ENCODE measurements around the gene GSE1. TPM values are rescaled to one million over a fixed set of nuclear protein-coding genes. Genes with fewer than 3 reads are reported as not detected.

GSE1 gene
- total RNA-seq, 4 donors from 2014 or later = 23.4 to 65.5 (median 52.5) TPM

DNA sequence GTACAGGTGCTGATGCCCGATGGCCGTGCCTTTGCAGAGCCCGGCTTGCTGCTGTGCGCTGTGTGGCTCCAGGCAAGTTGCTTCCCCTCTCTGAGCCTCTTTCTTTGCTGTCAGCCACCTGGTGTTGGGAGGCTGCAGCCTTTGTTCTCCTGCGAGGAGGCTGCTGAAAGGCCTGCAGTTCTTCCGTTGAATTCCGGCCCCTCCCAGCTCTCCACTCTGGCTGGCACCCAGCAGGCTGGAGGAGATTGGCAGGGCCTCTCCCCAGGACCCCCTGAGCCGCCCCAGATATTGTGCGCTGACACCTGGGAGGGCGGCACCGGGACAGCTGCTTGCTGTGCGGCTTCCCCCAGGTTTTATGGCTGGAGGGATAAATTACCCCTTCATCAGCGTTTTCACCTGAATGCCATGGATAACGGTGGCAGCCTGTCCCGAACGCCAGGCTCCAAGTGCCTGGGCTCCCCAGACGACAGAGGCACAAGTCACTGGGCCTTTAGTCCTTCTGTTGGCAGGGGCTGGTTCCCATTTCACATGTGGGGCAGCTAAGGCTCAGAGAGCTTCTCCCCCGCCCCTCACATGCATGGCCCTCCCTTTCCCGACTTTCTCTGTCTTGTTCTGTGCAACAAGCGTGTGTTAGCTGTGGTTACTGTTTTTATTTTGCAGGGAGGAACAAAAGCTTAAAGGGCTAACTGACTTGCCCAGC is 35.1 kb upstream of the GSE1 start:
- H3K4me3 ChIP-seq = no peak overlapping the region
- no peaks in the 10 kb centered on the region for H3K27me3 ChIP-seq
- no peak for ATAC-seq
- TF ChIP-seq POLR2A (IDR thresholded peaks at IDR 0.05) (no peak), POLR2AphosphoS5 (IDR thresholded peaks at IDR 0.05) (no peak), EP300 (IDR thresholded peaks at IDR 0.05) (no peak)
- TF ChIP-seq, protein P1, sequence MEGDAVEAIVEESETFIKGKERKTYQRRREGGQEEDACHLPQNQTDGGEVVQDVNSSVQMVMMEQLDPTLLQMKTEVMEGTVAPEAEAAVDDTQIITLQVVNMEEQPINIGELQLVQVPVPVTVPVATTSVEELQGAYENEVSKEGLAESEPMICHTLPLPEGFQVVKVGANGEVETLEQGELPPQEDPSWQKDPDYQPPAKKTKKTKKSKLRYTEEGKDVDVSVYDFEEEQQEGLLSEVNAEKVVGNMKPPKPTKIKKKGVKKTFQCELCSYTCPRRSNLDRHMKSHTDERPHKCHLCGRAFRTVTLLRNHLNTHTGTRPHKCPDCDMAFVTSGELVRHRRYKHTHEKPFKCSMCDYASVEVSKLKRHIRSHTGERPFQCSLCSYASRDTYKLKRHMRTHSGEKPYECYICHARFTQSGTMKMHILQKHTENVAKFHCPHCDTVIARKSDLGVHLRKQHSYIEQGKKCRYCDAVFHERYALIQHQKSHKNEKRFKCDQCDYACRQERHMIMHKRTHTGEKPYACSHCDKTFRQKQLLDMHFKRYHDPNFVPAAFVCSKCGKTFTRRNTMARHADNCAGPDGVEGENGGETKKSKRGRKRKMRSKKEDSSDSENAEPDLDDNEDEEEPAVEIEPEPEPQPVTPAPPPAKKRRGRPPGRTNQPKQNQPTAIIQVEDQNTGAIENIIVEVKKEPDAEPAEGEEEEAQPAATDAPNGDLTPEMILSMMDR (IDR thresholded peaks at IDR 0.05) = no peak
- no peaks in the 10 kb centered on the region for H3K9me3 ChIP-seq
- H3K27ac ChIP-seq = no peak overlapping the region
- H3K4me1 ChIP-seq = peaks cover 0 to 84% (median 25%) of the 10 kb centered on the region in 3 donors
- 80 to 100% methylated on average over 2 to 5 of the region's 20 CpGs for WGBS, 2 donors (ENCODE audit: low coverage in 1 of 2)
- no peaks in the 10 kb centered on the region for H3K36me3 ChIP-seq

DNA sequence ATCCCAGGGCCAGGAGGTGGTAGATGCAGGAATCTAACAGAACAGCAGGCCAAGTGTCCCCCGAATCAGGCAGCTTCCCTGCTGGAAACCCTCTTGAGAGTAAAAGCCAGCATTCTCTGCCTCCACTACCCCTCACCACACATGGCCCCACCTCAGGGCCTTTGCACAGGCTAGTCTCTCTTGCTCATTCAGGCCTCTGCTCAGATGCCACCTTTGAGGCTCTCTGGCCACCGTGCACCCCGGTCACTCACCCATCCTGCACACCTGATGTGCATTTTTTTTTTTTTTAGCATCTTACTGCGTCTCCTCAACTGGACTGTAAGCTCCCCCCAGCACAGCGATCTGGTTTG is 34.5 kb upstream of the GSE1 start:
- no peak overlapping the region for H3K4me3 ChIP-seq
- no peaks in the 10 kb centered on the region for H3K27me3 ChIP-seq
- no peaks in the 10 kb centered on the region for H3K36me3 ChIP-seq
- H3K9me3 ChIP-seq = no peaks in the 10 kb centered on the region
- 91% methylated on average over 5 of the region's 5 CpGs; no CpG with 5 or more reads in 1 of the 2 donors for WGBS, 2 donors (ENCODE audit: low coverage in 1 of 2)
- H3K4me1 ChIP-seq = peaks cover 0 to 84% (median 23%) of the 10 kb centered on the region in 3 donors
- TF ChIP-seq, protein P1 (IDR thresholded peaks at IDR 0.05) = no peak
- TF ChIP-seq EP300 (IDR thresholded peaks at IDR 0.05) = no peak
- TF ChIP-seq POLR2A (IDR thresholded peaks at IDR 0.05) = no peak
- H3K27ac ChIP-seq = no peak overlapping the region
- ATAC-seq = no peak

DNA sequence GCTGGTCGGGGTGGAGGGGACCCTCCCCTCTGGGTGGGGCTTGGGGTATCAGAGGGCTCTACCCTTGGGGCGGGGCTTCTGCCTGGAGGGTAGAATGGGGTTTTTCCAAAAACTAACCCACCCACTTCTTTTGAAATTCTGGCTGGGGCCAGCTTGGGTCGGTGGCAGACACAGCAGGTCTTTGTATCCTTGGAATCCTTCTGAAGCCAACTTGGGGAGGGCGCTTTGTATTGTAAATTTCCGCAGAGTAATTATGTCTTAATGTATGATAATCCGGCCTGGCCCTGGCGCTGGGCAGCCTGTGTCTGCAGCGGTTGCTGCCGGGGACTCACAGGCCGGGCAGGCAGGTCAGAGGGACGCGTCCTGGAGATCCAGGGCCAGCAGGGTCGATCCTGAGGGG is 33.9 kb upstream of the GSE1 start:
- no peaks in the 10 kb centered on the region for H3K36me3 ChIP-seq
- 60% methylated on average over 1 of the region's 13 CpGs; no CpG with 5 or more reads in 1 of the 2 donors for WGBS, 2 donors (ENCODE audit: low coverage in 1 of 2)
- H3K4me1 ChIP-seq = peaks cover 0 to 82% (median 16%) of the 10 kb centered on the region in 3 donors
- no peak overlapping the region for H3K4me3 ChIP-seq
- H3K27ac ChIP-seq = no peak overlapping the region
- H3K9me3 ChIP-seq = no peaks in the 10 kb centered on the region
- no peak for ATAC-seq
- no peaks in the 10 kb centered on the region for H3K27me3 ChIP-seq
- TF ChIP-seq POLR2A (IDR thresholded peaks at IDR 0.05) (no peak), EP300 (IDR thresholded peaks at IDR 0.05) (no peak), POLR2AphosphoS5 (IDR thresholded peaks at IDR 0.05) (no peak)
- TF ChIP-seq, protein P1 (IDR thresholded peaks at IDR 0.05) = no peak

DNA sequence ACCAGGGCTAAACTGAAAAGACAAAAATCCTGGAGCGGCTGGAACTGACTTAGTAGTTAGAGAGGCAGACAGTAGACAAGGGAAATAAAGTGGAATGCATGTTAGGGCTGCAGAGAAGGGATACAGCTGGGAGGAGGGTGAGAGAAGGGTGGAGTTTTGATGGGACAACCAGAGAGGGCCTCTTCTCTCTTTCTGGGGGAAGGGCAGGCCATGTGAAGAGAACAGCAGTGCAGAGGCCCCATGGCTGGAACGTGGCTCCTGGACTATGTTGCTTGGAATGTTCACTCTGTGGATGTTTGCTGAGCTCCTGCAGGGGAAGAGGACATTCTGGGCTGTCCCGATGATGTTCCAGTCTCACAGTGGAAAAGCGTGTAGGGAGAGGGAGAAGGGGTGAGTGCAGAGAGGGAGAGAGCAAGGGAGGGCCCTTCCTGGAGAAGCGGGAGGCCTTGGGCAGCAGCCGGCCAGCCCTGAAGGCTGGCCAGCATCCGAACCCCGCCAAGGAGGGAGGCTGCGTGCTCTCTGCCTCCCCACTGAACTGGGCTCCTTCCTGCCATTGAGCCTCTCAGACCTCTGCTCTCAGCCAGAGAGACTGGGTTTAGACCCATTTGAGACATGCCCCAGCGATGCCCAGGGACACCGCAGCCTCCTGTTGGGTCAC is 33.1 kb upstream of the GSE1 start:
- ATAC-seq = peak; percentile 42
- peaks cover 0 to 73% (median 8%) of the 10 kb centered on the region in 3 donors for H3K4me1 ChIP-seq
- WGBS, 2 donors (ENCODE audit: low coverage in 1 of 2) = 53 to 70% methylated on average over 4 to 6 of the region's 11 CpGs

More for the DNA sequence above, 33.1 kb upstream of the GSE1 start:
- Histone ChIP-seq H3K36me3 (no peaks in the 10 kb centered on the region), H3K9me3 (no peaks in the 10 kb centered on the region), H3K4me3 (no peak overlapping the region), H3K27me3 (no peaks in the 10 kb centered on the region), H3K27ac (peak overlapping the region in 1 of 4 donors; percentile 21)
- TF ChIP-seq EP300 (IDR thresholded peaks at IDR 0.05) (no peak), POLR2A (IDR thresholded peaks at IDR 0.05) (no peak), POLR2AphosphoS5 (IDR thresholded peaks at IDR 0.05) (no peak)
- TF ChIP-seq, protein P1 (IDR thresholded peaks at IDR 0.05) = no peak
